Chondrocyte (in vitro differentiated cells): ENCODE data around the gene GPR108. TPM values are rescaled to one million over a fixed set of nuclear protein-coding genes. Genes with fewer than 3 reads are reported as not detected.

ENCODE experiments used
- DNase-seq: peaks from one replicate; pipeline ENCODE4 v3.0.0; 2021; ENCODE audit warnings: mixed read lengths, low spot score
- H3K27ac Mint-ChIP-seq: one replicate; pipeline ENCODE4 v1.8.0; 2021; ENCODE audit warnings: mild to moderate bottlenecking, moderate library complexity, mixed read lengths; ENCODE audit not compliant: unreplicated experiment
- H3K27me3 Mint-ChIP-seq: 2 replicates; pipeline ENCODE4 v1.8.0; 2021; ENCODE audit warnings: low read depth, mixed read lengths
- H3K36me3 Mint-ChIP-seq: 2 replicates; pipeline ENCODE4 v1.8.0; 2021; ENCODE audit warnings: low read depth, mixed read lengths
- H3K4me1 Mint-ChIP-seq: 2 replicates; pipeline ENCODE4 v1.8.0; 2021; ENCODE audit warnings: low read depth, mild to moderate bottlenecking, mixed read lengths
- H3K4me3 Mint-ChIP-seq: one replicate; pipeline ENCODE4 v1.8.0; 2021; ENCODE audit warnings: mild to moderate bottlenecking, moderate library complexity, mixed read lengths; ENCODE audit not compliant: unreplicated experiment
- H3K9me3 Mint-ChIP-seq: 2 replicates; pipeline ENCODE4 v1.8.0; 2021; ENCODE audit warnings: low read depth, mixed read lengths
- CTCF ChIP-seq: fragments of 200-600 bp; sonication (generic); IDR thresholded peaks from 2 replicates; pipeline ENCODE4 v1.5.0; 2021; ENCODE audit warnings: antibody characterized with exemption, mild to moderate bottlenecking, moderate library complexity
- total RNA-seq: library from RNA; stranded (reverse); gene quantifications from 3 replicates; pipeline ENCODE4 v1.2.1, GENCODE V29; 2021

GPR108 gene
- total RNA-seq, 1 donor from 2014 or later, result 39.8 TPM

GRCh38 chr19:6719992-6720368, 17.4 kb downstream of the GPR108 start:
- H3K4me1 Mint-ChIP-seq, result peaks cover 5% of the 10 kb centered on the region
- DNase-seq, result no peak
- no peaks in the 10 kb centered on the region for H3K36me3 Mint-ChIP-seq
- H3K27me3 Mint-ChIP-seq, result peaks cover 23% of the 10 kb centered on the region
- H3K4me3 Mint-ChIP-seq, result no peak overlapping the region
- H3K9me3 Mint-ChIP-seq, result no peaks in the 10 kb centered on the region
- H3K27ac Mint-ChIP-seq, result no peak overlapping the region
- no peak for TF ChIP-seq CTCF

GRCh38 chr19:6719540-6719861, 17.9 kb downstream of the GPR108 start:
- peaks cover 5% of the 10 kb centered on the region for H3K4me1 Mint-ChIP-seq
- no peak for TF ChIP-seq CTCF
- H3K36me3 Mint-ChIP-seq, result no peaks in the 10 kb centered on the region
- no peak for DNase-seq
- H3K4me3 Mint-ChIP-seq, result no peak overlapping the region
- H3K27me3 Mint-ChIP-seq, result peaks cover 23% of the 10 kb centered on the region
- H3K27ac Mint-ChIP-seq, result no peak overlapping the region
- no peaks in the 10 kb centered on the region for H3K9me3 Mint-ChIP-seq

GRCh38 chr19:6718741-6719539, 18.4 kb downstream of the GPR108 start:
- H3K27me3 Mint-ChIP-seq, result peaks cover 23% of the 10 kb centered on the region
- DNase-seq, result no peak
- no peaks in the 10 kb centered on the region for H3K9me3 Mint-ChIP-seq
- no peak overlapping the region for H3K27ac Mint-ChIP-seq
- peaks cover 5% of the 10 kb centered on the region for H3K4me1 Mint-ChIP-seq
- TF ChIP-seq CTCF, result no peak
- H3K36me3 Mint-ChIP-seq, result no peaks in the 10 kb centered on the region
- no peak overlapping the region for H3K4me3 Mint-ChIP-seq

GRCh38 chr19:6718111-6718740, 19.2 kb downstream of the GPR108 start:
- DNase-seq, result no peak
- TF ChIP-seq CTCF, result no peak
- no peaks in the 10 kb centered on the region for H3K36me3 Mint-ChIP-seq
- no peak overlapping the region for H3K27ac Mint-ChIP-seq
- H3K9me3 Mint-ChIP-seq, result no peaks in the 10 kb centered on the region
- H3K4me3 Mint-ChIP-seq, result no peak overlapping the region
- H3K27me3 Mint-ChIP-seq, result peaks cover 23% of the 10 kb centered on the region
- peaks cover 3% of the 10 kb centered on the region for H3K4me1 Mint-ChIP-seq

GRCh38 chr19:6717441-6717971, 19.9 kb downstream of the GPR108 start:
- DNase-seq, result no peak
- Mint-ChIP-seq H3K36me3 (no peaks in the 10 kb centered on the region), H3K4me1 (no peaks in the 10 kb centered on the region), H3K9me3 (no peaks in the 10 kb centered on the region), H3K27ac (no peak overlapping the region), H3K27me3 (peaks cover 23% of the 10 kb centered on the region), H3K4me3 (no peak overlapping the region)
- TF ChIP-seq CTCF, result no peak
